Transverse colon (tissue), 3 donors: ENCODE measurements around the gene CSKMT.

ENCODE experiments used
- POLR2A ChIP-seq: fragments of 450-650 bp; IDR thresholded peaks from one replicate; pipeline ENCODE4 v1.6.1; 2016; ENCODE audit warnings: antibody characterized with exemption, mild to moderate bottlenecking, moderate library complexity
- TF ChIP-seq, protein P1 (sequence below), 5 experiments: fragments of 200-600 bp in 3 of 5; fragments of 450-650 bp in 2 of 5; sonication (generic) in 3 of 5; IDR thresholded peaks; 1 replicate in 2 of 5; 2 replicates in 3 of 5; pipeline ENCODE4 v1.5.1; 2016 to 2017; ENCODE audit warnings: antibody characterized with exemption in 5 of 5, inconsistent platforms in 3 of 5, mild to moderate bottlenecking in 2 of 5, moderate library complexity in 1 of 5

GRCh38 chr11:62646825-62647608 is 18.1 kb upstream of the CSKMT start:
- TF ChIP-seq, protein P1, sequence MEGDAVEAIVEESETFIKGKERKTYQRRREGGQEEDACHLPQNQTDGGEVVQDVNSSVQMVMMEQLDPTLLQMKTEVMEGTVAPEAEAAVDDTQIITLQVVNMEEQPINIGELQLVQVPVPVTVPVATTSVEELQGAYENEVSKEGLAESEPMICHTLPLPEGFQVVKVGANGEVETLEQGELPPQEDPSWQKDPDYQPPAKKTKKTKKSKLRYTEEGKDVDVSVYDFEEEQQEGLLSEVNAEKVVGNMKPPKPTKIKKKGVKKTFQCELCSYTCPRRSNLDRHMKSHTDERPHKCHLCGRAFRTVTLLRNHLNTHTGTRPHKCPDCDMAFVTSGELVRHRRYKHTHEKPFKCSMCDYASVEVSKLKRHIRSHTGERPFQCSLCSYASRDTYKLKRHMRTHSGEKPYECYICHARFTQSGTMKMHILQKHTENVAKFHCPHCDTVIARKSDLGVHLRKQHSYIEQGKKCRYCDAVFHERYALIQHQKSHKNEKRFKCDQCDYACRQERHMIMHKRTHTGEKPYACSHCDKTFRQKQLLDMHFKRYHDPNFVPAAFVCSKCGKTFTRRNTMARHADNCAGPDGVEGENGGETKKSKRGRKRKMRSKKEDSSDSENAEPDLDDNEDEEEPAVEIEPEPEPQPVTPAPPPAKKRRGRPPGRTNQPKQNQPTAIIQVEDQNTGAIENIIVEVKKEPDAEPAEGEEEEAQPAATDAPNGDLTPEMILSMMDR (IDR thresholded peaks at IDR 0.05): no peak
- TF ChIP-seq POLR2A: no peak
